ENCODE measurements around the gene STRBP.
"Not testable (repeated sequence)": the region's sequence is repeated elsewhere in the genome, so short reads cannot be mapped to it uniquely, and the experiment has no call there.

The STRBP gene

DNA sequence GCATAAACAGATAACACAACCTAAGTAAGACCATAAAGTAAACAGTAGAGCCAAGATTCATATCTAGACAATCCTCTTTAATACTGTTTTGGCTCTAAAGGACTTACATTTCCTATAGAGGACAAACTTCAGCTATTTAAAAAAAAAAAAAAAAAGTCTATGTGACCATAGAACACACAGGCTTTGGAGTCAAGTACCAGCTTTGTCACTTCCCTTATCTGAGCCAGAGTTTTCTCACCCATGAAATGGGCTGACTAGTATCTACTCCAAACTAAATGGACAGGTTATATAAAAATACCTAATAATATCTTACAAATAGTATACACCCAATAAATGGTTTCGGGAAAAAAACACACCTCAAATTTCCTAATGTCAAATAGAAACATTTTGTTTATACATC is 81.3 kb downstream of the STRBP start:
- Histone ChIP-seq H3K27me3 (replicated peaks; ENCODE audit: control insufficient read depth, insufficient read depth, low read length) (no peaks in the 10 kb centered on the region), H3K4me3 (ENCODE audit: low read length) (no peak overlapping the region), H3K4me1 (ENCODE audit: control insufficient read depth, insufficient read depth, low read length) (no peaks in the 10 kb centered on the region), H3K9me3 (ENCODE audit: control insufficient read depth, low read length) (no peaks in the 10 kb centered on the region), H3K36me3 (ENCODE audit: control insufficient read depth, insufficient read depth, low read length, severe bottlenecking) (no peaks in the 10 kb centered on the region), H3K9ac (ENCODE audit: low read length) (no peak overlapping the region)
- no peak for DNase-seq (ENCODE audit: low read depth)

DNA sequence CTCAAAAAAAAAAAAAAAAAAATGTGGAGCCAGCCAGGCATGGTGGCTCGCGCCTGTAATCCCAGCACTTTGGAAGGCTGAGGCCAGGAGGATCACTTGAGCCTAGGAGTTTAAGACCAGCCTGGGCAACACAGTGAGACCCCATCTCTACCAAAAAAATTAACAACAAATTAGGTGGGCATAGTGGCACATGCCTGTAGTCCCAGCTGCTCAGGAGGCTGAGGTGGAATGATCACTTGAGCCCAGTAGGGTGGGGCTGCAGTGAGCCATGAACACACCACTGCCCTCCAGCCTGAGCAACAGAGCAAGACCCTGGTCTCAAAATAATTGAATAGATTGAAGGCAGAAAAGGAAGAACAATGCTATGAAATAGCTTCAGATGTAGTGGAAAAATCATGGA is 82.4 kb downstream of the STRBP start:
- not testable (repeated sequence) for H3K9ac ChIP-seq (ENCODE audit: low read length); H3K4me1 ChIP-seq (ENCODE audit: control insufficient read depth, insufficient read depth, low read length); H3K27me3 ChIP-seq (replicated peaks; ENCODE audit: control insufficient read depth, insufficient read depth, low read length); DNase-seq (ENCODE audit: low read depth); H3K9me3 ChIP-seq (ENCODE audit: control insufficient read depth, low read length); H3K36me3 ChIP-seq (ENCODE audit: control insufficient read depth, insufficient read depth, low read length, severe bottlenecking); H3K4me3 ChIP-seq (ENCODE audit: low read length)

DNA sequence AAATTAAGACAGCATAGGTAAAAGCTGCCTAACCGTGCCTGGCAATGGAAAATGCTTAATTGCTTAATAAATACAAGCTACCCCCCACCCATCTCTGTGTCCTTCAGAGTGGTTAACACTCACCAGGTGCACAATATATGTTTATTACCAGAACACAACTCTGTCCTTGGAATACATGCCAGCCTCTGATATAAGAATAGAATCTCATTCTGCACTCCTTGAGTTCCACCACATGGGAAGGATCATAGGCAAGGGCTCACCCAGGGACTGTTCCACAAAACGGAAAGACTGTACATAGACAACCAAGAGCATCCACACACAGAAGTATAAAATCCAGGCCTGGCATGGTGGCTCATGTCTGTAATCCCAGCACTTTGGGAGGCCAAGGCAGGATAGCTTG is 91.4 kb downstream of the STRBP start:
- H3K9ac ChIP-seq (ENCODE audit: low read length): no peak overlapping the region
- no peaks in the 10 kb centered on the region for H3K36me3 ChIP-seq (ENCODE audit: control insufficient read depth, insufficient read depth, low read length, severe bottlenecking)
- no peaks in the 10 kb centered on the region for H3K27me3 ChIP-seq (replicated peaks; ENCODE audit: control insufficient read depth, insufficient read depth, low read length)
- no peak for DNase-seq (ENCODE audit: low read depth)
- no peaks in the 10 kb centered on the region for H3K4me1 ChIP-seq (ENCODE audit: control insufficient read depth, insufficient read depth, low read length)
- no peak overlapping the region for H3K4me3 ChIP-seq (ENCODE audit: low read length)
- no peaks in the 10 kb centered on the region for H3K9me3 ChIP-seq (ENCODE audit: control insufficient read depth, low read length)

DNA sequence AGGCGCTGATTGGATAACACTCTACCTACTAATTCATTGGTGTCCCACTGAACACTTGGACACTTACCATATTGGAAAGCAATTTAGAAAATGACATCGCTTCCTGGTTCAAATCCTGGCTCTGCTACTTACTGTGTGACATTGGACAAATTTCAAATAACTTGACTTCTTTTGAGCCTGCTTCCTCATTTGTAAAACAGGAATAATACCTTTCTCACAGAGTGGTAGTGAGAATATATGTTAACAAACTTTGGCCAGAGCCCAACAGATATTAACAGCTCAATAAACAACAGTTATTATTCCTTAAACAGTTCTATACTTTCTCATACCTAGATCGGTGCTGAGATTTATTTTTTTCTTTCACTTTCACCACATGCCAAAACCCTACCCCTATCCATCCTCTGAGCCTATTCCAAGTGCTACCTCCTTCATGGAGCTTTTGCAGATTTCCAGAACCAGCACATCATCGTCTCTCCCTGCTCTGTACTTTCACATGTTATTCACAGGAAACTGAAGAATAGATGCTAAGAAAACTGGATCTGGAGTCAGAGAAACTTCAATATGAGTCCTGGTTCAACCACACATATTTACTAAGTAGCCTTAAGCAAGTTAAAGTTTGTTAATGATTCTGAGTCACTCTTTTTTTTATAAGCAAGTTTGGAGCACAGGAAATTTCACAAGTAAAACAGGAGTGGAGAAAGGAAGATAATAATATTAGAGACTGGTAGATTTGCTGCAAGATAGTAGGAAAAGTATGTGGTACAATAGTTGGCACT is 92.3 kb downstream of the STRBP start:
- no peaks in the 10 kb centered on the region for H3K4me1 ChIP-seq (ENCODE audit: control insufficient read depth, insufficient read depth, low read length)
- no peak for DNase-seq (ENCODE audit: low read depth)
- H3K27me3 ChIP-seq (replicated peaks; ENCODE audit: control insufficient read depth, insufficient read depth, low read length): no peaks in the 10 kb centered on the region
- H3K4me3 ChIP-seq (ENCODE audit: low read length): no peak overlapping the region
- H3K9me3 ChIP-seq (ENCODE audit: control insufficient read depth, low read length): no peaks in the 10 kb centered on the region
- H3K9ac ChIP-seq (ENCODE audit: low read length): no peak overlapping the region
- no peaks in the 10 kb centered on the region for H3K36me3 ChIP-seq (ENCODE audit: control insufficient read depth, insufficient read depth, low read length, severe bottlenecking)

DNA sequence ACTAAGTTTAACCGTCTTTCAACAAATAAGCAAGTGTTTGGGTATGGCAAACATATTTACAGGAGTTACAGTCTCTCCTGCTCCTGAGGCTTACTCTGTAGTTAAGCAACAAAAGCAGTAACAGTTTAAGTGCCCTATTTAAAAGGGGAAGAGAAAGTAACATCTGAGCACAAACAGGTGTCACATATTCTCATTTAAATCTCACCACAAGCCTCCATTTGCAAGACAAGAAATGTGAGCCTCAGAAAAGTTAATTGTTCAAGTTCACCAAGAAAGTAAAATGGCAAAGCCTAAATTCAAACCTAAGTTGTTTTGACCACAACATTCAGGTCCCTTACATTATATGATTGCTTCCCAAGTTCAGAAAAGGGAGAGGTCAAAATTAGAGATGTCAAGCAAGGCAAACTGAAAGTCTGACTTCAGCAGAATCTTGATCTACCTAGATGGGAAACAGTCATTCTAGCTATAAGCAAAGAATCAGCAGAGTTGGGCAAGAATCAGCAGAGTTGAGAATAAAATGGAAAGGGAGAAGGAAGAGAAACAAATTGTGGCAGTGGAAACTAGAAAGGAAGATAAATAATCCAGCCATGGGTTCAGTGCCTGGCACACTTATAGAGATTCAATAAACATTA is 93.4 kb downstream of the STRBP start:
- Histone ChIP-seq H3K4me1 (ENCODE audit: control insufficient read depth, insufficient read depth, low read length) (no peaks in the 10 kb centered on the region), H3K27me3 (replicated peaks; ENCODE audit: control insufficient read depth, insufficient read depth, low read length) (no peaks in the 10 kb centered on the region), H3K4me3 (ENCODE audit: low read length) (no peak overlapping the region), H3K36me3 (ENCODE audit: control insufficient read depth, insufficient read depth, low read length, severe bottlenecking) (no peaks in the 10 kb centered on the region), H3K9ac (ENCODE audit: low read length) (no peak overlapping the region), H3K9me3 (ENCODE audit: control insufficient read depth, low read length) (no peaks in the 10 kb centered on the region)
- no peak for DNase-seq (ENCODE audit: low read depth)

DNA sequence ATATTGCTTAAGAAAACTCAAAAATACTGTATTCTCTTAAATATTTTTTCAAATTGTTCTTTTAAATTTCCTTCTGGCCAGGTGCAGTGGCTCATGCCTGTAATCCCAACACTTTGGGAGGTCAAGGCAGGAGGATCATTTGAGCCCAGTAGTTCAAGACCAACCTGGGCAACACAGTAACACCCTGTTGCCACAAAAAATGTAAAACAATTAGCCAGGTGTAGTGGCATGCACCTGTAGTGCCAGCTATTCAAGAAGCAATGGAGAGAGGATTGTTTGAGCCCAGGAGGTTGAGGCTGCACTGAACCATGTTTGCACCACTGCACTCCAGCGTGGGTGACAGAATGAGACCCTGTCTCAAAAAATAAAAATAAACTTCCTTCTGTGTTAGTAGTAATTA is 94.3 kb downstream of the STRBP start:
- no peak for DNase-seq (ENCODE audit: low read depth)
- no peaks in the 10 kb centered on the region for H3K36me3 ChIP-seq (ENCODE audit: control insufficient read depth, insufficient read depth, low read length, severe bottlenecking)
- H3K27me3 ChIP-seq (replicated peaks; ENCODE audit: control insufficient read depth, insufficient read depth, low read length): no peaks in the 10 kb centered on the region
- H3K9ac ChIP-seq (ENCODE audit: low read length): no peak overlapping the region
- H3K4me3 ChIP-seq (ENCODE audit: low read length): no peak overlapping the region
- H3K9me3 ChIP-seq (ENCODE audit: control insufficient read depth, low read length): no peaks in the 10 kb centered on the region
- no peaks in the 10 kb centered on the region for H3K4me1 ChIP-seq (ENCODE audit: control insufficient read depth, insufficient read depth, low read length)

DNA sequence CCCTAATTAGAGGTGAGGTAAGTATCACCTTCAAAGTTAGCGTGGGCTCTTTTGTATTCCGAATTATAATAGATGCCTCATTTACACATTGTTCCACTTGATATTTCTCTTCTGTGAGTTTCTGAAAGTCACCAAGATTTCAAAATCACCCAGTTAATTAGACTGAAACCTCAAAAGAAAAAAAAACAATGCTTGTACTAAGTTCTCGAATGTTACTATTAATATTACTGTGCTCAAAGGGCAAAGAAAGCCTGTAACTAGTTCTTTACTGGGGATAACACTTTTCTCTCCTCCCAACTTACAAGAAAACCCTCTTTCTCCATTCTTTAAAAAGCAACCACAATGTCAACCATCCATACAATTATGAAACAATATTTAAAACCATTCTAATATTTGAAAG is 98.5 kb downstream of the STRBP start:
- Histone ChIP-seq H3K9ac (ENCODE audit: low read length) (no peak overlapping the region), H3K27me3 (replicated peaks; ENCODE audit: control insufficient read depth, insufficient read depth, low read length) (no peaks in the 10 kb centered on the region), H3K4me1 (ENCODE audit: control insufficient read depth, insufficient read depth, low read length) (no peaks in the 10 kb centered on the region), H3K36me3 (ENCODE audit: control insufficient read depth, insufficient read depth, low read length, severe bottlenecking) (no peaks in the 10 kb centered on the region), H3K4me3 (ENCODE audit: low read length) (no peak overlapping the region), H3K9me3 (ENCODE audit: control insufficient read depth, low read length) (no peaks in the 10 kb centered on the region)
- no peak for DNase-seq (ENCODE audit: low read depth)

DNA sequence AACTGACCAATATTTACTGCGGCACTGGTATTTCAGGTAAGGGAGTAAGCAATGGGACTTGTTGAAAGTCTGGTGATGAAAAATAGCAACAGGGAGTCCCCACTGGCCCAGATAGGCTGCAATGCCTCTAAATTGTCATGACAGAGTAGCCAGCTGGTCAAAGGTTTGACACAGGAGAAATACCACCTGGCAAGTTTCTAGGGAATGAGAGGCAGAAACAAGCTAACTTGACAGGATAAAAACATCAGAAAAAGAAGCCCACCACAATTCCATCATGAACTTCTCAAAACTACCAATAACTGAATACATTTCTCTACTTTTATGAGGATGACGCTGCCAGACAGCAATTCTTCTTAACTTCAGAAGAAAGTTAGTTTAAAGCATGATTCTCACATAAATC is 99.8 kb downstream of the STRBP start:
- Histone ChIP-seq H3K4me1 (ENCODE audit: control insufficient read depth, insufficient read depth, low read length) (no peaks in the 10 kb centered on the region), H3K9me3 (ENCODE audit: control insufficient read depth, low read length) (no peaks in the 10 kb centered on the region), H3K36me3 (ENCODE audit: control insufficient read depth, insufficient read depth, low read length, severe bottlenecking) (no peaks in the 10 kb centered on the region), H3K4me3 (ENCODE audit: low read length) (no peak overlapping the region), H3K9ac (ENCODE audit: low read length) (no peak overlapping the region), H3K27me3 (replicated peaks; ENCODE audit: control insufficient read depth, insufficient read depth, low read length) (no peaks in the 10 kb centered on the region)
- no peak for DNase-seq (ENCODE audit: low read depth)

DNA sequence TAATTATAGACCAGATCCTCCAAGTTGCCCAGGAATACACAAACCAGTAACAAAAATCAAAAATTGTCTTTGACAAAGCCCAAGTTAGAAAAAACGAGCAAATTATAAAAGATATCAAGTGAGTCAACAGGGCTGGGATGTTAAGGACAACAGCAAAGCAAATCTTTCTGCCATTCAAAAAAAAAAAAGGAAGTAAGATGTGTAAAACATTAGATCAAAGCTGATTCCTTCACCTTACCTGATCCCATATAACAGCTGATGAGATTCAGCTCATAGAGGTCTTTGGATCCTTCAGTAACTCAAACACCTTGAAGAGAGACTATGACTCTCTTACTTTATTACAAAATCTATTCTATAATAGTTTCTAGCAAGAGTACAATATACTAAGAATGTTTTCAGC is 100.9 kb downstream of the STRBP start:
- H3K9me3 ChIP-seq (ENCODE audit: control insufficient read depth, low read length): no peaks in the 10 kb centered on the region
- DNase-seq (ENCODE audit: low read depth): no peak

DNA sequence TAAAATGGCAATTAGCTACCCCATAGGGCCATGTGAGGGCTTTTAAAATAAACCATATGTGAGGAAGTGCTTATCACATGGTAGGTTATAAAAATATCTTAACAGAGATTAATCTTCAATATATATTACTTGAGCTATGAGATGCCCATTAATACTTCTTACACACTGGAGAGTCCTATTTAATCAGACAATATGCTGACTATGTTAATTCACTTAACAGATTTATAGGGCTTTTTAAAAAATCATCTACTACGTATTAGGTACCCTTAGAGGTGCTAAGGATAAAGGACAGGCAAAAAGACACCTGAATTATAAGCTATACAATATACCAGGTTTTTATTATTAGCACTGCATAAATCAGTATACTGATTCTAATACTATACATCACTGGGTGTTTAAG is 102.6 kb downstream of the STRBP start:
- Histone ChIP-seq H3K9me3 (ENCODE audit: control insufficient read depth, low read length) (no peaks in the 10 kb centered on the region), H3K36me3 (ENCODE audit: control insufficient read depth, insufficient read depth, low read length, severe bottlenecking) (no peaks in the 10 kb centered on the region), H3K4me3 (ENCODE audit: low read length) (no peak overlapping the region), H3K27me3 (replicated peaks; ENCODE audit: control insufficient read depth, insufficient read depth, low read length) (no peaks in the 10 kb centered on the region), H3K9ac (ENCODE audit: low read length) (no peak overlapping the region), H3K4me1 (ENCODE audit: control insufficient read depth, insufficient read depth, low read length) (no peaks in the 10 kb centered on the region)
- no peak for DNase-seq (ENCODE audit: low read depth)

More for the DNA sequence above, 100.9 kb downstream of the STRBP start:
- no peak overlapping the region for H3K4me3 ChIP-seq (ENCODE audit: low read length)
- H3K9ac ChIP-seq (ENCODE audit: low read length): no peak overlapping the region
- H3K27me3 ChIP-seq (replicated peaks; ENCODE audit: control insufficient read depth, insufficient read depth, low read length): no peaks in the 10 kb centered on the region
- no peaks in the 10 kb centered on the region for H3K36me3 ChIP-seq (ENCODE audit: control insufficient read depth, insufficient read depth, low read length, severe bottlenecking)
- H3K4me1 ChIP-seq (ENCODE audit: control insufficient read depth, insufficient read depth, low read length): no peaks in the 10 kb centered on the region

DNA sequence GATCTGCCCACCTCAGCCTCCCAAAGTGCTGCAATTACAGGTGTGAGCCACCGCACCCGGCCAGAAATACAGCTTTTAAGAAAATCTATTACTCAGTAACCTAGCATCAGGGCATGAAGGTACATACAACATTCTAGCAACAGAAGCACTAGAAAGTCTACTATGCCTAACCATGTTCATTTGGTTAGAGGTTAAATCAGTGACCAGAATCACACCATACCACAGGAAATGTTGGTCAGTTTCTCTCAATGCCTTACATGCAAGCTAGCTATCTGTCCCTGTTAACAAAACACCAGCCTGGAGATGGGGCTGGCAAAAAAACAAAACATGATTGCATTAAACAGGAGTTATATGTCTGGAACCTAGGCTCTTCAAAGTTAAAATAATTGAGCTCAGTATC is 104.1 kb downstream of the STRBP start:
- Histone ChIP-seq H3K27me3 (replicated peaks; ENCODE audit: control insufficient read depth, insufficient read depth, low read length) (no peaks in the 10 kb centered on the region), H3K9ac (ENCODE audit: low read length) (no peak overlapping the region), H3K4me3 (ENCODE audit: low read length) (no peak overlapping the region), H3K9me3 (ENCODE audit: control insufficient read depth, low read length) (no peaks in the 10 kb centered on the region), H3K36me3 (ENCODE audit: control insufficient read depth, insufficient read depth, low read length, severe bottlenecking) (no peaks in the 10 kb centered on the region), H3K4me1 (ENCODE audit: control insufficient read depth, insufficient read depth, low read length) (no peaks in the 10 kb centered on the region)
- DNase-seq (ENCODE audit: low read depth): no peak

Measured in adipocyte (in vitro differentiated cells).